Raji (cell line): ENCODE results near the gene WIPF3.

Experiments
- POLR2A ChIP-seq: IDR thresholded peaks from 2 replicates; pipeline ENCODE4 v1.6.1; 2011; ENCODE audit warnings: low read depth, low read length, control low read depth; ENCODE audit not compliant: insufficient read depth

The WIPF3 gene

DNA sequence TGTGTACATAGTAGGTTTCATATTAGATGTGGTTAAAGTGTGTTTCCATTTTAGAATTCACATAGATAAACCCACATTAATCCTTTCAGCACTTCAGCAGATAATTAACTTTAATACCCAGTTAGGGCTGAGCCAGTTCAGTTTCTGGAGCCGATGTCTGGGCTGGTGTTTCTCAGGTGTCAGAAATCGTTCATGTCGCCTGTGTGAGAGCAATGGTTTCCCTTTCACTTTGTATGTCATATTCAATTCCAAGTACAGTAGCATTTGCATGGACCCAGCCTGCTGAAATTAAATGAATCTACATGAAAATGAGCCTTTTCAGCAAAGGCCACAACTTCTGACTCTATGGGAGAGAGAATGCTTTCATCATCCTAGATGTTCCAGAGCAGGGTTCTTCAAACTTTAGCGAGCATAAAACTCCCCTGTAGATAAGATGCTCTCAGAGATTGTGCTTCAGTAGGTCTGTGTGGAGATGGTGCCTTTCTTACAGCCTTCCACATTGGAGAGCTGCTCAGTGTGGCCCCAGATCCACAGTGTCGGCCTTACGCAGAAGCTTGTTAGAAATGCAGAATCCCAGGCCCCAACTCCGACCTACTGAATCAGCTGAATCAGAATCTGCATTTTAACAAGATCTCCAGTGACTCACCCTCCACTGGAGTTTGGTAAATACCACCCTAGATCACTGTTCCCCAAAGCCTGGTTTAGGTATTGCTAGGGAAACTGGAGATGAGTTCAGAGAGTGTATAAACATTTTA, 19.6 kb downstream of the WIPF3 start:
- TF ChIP-seq POLR2A, result no peak

DNA sequence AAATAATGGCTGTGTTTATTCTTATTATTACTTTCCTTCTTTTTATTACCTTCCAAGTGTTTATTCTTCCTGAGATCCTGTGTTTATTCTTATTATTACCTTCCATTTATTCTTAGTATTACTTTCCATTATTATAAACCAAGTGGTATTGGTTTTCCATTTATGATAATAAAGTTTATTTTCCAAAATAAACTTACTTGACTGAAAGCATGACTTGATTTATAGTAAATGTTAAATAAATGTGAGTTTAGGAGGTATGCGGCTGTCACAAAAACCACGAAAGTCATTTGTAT, 20.2 kb downstream of the WIPF3 start:
- no peak for TF ChIP-seq POLR2A

DNA sequence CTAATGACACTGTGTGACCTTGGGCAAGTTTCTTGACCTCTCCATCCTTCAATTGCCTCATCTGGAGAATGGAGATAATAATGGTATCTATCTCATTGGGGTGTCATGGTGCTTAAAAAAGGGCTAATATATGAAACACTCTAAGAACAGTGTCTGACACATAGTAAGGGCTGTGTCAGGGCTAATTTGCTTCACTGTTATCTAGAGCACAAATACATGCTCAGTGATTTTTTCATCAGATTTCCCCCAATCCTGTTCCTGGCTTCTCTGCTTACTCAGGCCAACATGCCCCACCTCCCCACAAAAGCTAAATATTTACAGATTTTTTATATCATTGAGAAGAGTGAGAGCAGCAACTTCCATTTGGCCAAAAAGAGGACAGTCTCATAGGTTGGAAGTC, 20.6 kb downstream of the WIPF3 start:
- no peak for TF ChIP-seq POLR2A

DNA sequence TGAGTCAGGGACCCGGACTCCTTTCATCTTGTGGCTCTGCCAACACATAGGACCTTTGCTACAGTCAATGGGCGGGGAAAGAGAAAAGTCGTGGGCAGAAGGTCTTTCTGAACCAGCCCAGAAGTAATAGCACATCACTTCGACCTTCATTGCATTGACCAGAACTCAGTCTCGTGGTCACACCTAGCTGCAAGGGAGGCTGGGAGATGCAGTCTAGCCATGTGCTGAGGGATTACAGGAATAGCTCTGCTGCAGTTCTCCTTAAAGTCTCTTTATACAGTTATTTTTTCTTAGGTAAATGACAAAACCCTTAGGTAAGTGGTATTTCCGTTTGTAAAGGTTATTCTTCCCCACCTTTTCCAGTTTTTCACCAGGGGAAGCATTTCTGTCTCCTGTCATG, 25.4 kb downstream of the WIPF3 start:
- TF ChIP-seq POLR2A, result no peak

DNA sequence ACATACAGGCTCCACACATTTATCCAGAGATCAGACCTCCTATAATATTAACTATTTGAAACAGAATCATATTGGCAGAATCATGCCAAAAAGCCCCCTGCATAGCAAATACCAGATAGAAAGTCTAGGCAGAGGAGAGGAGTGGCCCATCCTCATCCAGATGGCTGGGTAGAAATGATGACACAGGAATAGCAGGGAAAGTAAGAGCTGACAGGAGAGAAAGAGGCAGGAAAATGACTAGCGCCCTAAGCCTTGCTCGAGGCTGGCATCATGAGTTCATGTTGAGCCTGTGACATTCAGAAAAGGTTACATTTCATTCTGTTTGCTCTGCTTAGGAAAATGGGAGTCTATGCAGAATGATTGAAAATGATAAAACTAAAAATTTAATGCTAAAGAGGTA, 27.6 kb downstream of the WIPF3 start:
- no peak for TF ChIP-seq POLR2A

- no peak for TF ChIP-seq POLR2A
Measured at GRCh38 chr7:29835718-29836117, 29.4 kb downstream of the WIPF3 start.

DNA sequence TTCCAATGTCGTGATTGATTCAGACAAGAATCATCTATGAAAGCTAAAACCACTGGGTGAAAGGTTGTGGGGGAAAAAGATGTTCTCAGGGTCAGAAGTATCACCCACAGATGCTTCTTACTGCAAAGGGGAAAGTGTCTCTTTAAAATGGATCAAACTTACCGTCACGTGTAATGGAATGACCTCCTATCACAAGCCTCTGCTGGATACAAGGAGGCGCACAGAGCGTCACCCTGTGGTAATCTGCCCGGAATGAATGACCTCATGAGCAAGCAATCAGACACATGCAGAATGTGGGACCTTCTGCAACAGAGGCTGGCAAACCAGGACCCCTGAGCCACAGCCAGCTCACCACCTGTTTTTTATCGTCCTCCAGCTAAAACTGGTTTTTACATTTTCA, 33.0 kb downstream of the WIPF3 start:
- TF ChIP-seq POLR2A, result no peak

- TF ChIP-seq POLR2A, result no peak
Measured at GRCh38 chr7:29839921-29840320, 33.6 kb downstream of the WIPF3 start.

DNA sequence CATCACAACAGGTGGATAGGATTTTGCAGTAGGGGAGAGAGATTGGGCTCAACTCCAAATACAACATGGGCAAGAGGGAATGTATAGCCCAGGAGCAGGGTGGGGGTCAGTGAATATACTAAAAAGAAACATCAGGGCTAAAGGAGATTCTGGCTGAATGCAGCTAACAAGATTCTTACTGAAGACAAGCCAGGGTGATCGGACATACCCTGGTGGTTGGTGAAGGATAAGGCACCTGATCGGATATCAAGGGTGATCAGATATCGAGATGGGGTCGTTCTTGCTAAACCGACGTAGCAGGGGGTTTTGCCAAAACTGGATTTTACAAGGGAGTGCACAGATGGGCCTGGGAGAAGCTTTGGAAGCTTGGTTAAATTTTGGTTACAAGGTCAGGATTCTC, 34.4 kb downstream of the WIPF3 start:
- no peak for TF ChIP-seq POLR2A

DNA sequence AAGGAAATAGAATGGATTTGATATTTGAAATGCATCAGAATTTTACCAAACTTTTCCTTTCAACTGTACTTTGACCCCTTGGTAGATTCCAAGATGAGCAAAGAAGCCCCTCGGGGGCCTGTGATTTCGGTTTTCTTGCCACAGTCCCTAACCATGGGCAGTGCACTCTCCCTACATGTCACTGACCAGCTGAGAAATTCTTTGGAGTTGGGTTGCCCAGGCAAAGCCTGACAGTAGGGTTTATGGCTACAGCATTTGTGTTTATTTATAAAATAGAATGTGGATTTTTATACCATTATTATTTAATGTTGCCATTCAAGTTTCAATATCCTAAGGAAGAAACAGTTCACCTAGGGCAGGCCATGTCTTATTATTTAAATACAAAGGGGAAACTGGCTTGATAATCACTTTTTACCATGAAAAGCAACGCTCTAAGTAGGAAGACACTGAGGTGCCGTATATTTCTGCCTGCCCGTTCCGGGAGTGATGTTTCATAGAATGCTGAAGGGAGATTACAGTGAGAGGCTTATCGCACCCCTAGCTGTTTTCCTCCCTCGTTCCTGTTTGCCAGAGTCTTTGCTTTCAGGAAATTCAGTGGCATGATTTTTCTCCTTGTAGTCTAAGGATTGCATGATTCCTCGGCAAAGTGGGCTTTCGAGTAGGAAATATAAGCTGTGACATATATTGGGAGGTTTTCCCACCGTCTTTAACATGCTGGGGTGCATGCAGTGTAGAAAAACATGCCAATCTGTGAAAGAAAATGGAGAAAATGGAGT, 35.8 kb downstream of the WIPF3 start:
- no peak for TF ChIP-seq POLR2A

DNA sequence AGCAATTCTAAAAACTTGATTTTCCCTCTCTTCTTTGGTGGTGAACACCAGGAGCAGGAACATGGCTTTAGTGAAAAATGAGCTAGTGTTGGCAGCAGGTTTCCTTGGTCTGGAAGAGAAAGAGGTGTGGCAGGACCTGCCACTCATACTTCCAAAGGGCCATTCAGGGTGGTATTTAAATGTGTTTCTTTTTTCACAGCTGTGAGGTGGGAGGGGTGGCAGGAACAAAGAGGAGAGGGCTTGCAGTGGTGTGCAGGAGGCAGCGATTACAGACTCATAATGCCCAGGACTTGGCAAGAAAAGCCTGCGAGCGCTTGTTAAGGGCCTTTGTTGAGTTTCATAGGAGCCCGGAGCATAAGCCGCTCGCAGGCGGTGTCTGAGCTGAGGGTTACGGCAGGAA, 36.8 kb downstream of the WIPF3 start:
- no peak for TF ChIP-seq POLR2A

GRCh38 chr7:29843726-29844125, 37.4 kb downstream of the WIPF3 start:
- TF ChIP-seq POLR2A, result no peak

GRCh38 chr7:29844559-29844958, 38.3 kb downstream of the WIPF3 start:
- TF ChIP-seq POLR2A, result no peak

GRCh38 chr7:29847496-29847895, 41.2 kb downstream of the WIPF3 start:
- TF ChIP-seq POLR2A, result no peak

- TF ChIP-seq POLR2A, result no peak
Measured at GRCh38 chr7:29847916-29848315, 41.6 kb downstream of the WIPF3 start.

DNA sequence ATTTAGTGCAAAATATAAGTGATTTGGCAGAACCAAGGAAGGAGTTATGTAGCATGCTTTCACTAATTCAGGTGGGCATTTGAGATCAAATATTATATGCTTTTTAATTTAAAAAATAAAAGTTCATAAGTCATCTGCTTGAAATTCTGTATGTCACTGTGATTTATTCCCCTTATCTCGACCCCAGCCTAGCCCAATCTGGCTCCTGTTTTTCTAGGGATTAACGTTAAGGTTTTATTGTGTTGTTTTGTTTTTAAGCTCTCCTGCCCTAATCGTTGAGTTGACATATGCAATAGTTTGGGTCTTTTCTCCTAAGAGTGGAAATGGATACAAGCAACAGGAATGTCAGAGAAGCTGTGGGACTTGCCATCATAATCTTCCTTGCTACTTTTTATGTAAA, 42.6 kb downstream of the WIPF3 start:
- TF ChIP-seq POLR2A, result no peak

DNA sequence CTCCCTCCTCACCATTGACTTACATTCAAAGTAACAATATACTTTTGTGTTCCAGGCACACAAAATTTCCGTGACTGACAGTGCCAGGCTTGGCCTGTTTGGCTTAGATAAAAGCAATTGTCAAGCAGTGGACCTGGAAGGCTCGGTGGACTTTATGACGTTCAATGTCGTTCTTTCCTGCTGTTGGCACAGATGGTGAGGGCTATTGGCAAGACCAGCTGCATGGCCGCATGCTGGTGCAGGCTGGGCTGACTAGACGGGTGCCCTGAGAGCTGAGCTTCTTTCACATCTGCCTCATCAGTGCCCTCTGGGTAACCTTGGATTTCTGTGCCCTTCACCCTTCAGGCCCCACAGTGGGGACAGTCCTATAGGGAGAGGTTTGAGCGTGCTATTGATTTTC, 45.2 kb downstream of the WIPF3 start:
- no peak for TF ChIP-seq POLR2A
